H54 (cell line): ENCODE results near the gene KLHL12.
"Not testable (repeated sequence)": the region's sequence is repeated elsewhere in the genome, so short reads cannot be mapped to it uniquely, and the experiment has no call there.

Experiments used
- DNase-seq: peaks from one replicate; pipeline ENCODE4 v3.0.0; 2011; ENCODE audit warnings: low spot score, mixed read lengths; ENCODE audit not compliant: insufficient read length
- FAIRE-seq: peaks from 3 replicates; lab custom pipeline; 2011; peaks lifted over from hg19 to GRCh38; lab: Jason Lieb, UNC
- POLR2A ChIP-seq: IDR thresholded peaks from 2 replicates; pipeline ENCODE4 v1.6.1; 2011; ENCODE audit warnings: low read depth, mild to moderate bottlenecking, low read length

KLHL12 gene

GRCh38 chr1:202938287-202938925 lies 11.4 kb upstream of the KLHL12 start:
- FAIRE-seq (no peak), DNase-seq (no peak)
- no peak for TF ChIP-seq POLR2A

DNA sequence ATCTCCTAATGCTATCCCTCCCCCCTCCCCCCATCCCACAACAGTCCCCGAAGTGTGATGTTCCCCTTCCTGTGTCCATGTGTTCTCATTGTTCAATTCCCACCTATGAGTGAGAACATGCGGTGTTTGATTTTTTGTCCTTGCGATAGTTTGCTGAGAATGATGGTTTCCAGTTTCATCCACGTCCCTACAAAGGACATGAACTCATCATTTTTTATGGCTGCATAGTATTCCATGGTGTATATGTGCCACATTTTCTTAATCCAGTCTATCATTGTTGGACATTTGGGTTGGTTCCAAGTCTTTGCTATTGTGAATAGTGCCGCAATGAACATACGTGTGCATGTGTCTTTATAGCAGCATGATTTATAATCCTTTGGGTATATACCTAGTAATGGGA lies 9.4 kb upstream of the KLHL12 start:
- DNase-seq, FAIRE-seq: not testable (repeated sequence)

GRCh38 chr1:202935844-202936243 lies 8.8 kb upstream of the KLHL12 start:
- FAIRE-seq: no peak
- TF ChIP-seq POLR2A: no peak
- no peak for DNase-seq

DNA sequence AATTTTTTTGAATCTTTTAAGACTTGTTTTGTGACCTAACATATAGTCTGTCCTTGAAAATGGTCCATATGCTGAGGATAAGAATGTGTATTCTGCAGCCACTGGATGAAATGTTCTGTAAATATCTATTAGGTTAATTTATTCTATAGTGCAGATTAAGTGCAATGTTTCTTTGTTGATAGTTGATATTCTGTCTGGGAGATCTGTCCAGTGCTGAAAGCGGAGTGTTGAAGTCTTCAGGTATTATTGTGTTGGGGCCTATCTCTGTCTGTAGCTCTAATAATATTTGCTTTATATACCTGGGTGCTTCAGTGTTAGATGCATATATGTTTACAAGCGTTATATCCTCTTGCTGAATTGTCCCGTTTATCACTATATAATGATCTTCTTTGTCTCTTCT lies 7.7 kb upstream of the KLHL12 start:
- no peak for TF ChIP-seq POLR2A
- FAIRE-seq: no peak

GRCh38 chr1:202932476-202932875 lies 5.4 kb upstream of the KLHL12 start:
- TF ChIP-seq POLR2A: no peak
- FAIRE-seq (no peak), DNase-seq (no peak)

More for the DNA sequence above, 7.7 kb upstream of the KLHL12 start:
- DNase-seq: no peak

DNA sequence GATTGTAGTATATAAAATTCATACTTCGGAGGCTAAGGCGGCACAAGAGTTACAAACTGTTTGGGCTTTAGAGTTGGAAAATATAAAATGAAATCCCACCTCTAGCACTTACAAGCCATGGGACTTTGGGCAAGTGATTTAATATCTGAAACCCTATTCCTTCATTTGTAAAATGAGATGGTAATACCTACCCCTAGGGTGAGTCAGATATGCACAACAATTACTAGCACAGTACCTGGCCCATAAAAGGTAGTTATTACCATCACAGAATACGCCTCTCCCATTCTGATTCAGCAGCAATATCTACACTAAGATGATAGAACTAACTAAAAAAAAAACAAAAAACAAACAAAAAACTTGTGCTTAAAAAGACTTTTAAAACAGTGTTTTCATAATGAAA lies 3.5 kb downstream of the KLHL12 start:
- no peak for FAIRE-seq
- no peak for TF ChIP-seq POLR2A

DNA sequence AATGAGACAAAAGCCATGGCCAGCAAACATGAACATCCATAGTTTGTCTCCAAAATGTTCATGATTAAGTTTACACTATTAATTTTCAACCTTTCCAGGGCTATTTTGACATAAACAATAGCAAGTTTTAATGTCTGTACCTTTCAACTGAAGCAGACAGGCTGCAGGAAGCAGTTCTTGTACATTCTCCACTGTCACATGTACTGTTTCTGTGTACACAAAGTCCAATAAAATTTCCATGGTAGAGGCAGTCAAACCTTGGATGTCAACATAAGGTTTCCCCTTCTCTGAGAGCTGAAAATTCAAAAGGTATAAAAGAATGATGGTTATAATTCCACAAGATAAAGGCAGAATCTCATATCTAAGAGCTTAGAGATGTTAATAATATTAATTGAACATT lies 7.4 kb downstream of the KLHL12 start:
- TF ChIP-seq POLR2A: no peak
- DNase-seq (no peak), FAIRE-seq (no peak)

More for the DNA sequence above, 3.5 kb downstream of the KLHL12 start:
- no peak for DNase-seq

DNA sequence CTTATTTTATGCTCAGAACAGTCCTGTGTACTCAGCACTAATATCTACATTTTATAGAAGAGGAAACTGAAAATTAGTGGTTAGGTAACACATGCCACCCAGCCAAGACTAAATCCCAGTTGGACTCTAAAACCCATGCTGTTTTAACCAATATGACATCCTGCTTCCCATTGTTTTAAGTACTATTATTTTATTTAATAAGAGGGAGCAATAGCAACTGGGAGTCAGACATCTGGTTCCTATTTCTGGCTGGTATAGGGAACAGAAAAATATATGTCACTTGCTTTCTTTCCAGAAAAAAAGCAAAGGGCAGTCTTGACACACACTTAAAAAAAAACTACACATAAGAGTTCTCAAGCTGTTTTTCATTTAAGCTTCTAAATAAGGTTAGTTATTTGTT lies 11.9 kb downstream of the KLHL12 start:
- FAIRE-seq: no peak

GRCh38 chr1:202912476-202912875 lies 14.6 kb downstream of the KLHL12 start:
- not testable (repeated sequence) for FAIRE-seq, DNase-seq

More for the DNA sequence above, 11.9 kb downstream of the KLHL12 start:
- no peak for DNase-seq
- no peak for TF ChIP-seq POLR2A

GRCh38 chr1:202909494-202909893 lies 17.5 kb downstream of the KLHL12 start:
- FAIRE-seq (no peak), DNase-seq (no peak)
- no peak for TF ChIP-seq POLR2A

GRCh38 chr1:202908998-202909397 lies 18.0 kb downstream of the KLHL12 start:
- DNase-seq (no peak), FAIRE-seq (no peak)
- TF ChIP-seq POLR2A: no peak

DNA sequence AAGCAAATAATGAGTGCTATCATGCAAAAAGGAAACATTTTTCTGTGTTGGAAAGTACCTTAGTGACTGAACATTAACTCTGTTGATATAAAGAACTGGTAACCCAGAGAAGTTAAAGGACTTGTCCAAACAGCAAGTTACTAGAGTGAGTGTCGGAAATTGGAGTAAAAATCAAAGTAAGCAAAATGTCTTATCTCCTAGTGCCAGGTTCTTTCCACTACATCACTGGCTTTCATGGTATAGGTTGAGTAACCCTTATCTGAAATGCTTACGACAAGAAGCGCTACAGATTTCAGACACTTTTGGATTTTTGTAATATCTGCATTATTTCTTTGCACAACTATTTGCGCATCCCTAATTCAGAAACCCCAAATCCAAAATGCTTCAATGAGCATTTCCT lies 21.7 kb downstream of the KLHL12 start:
- no peak for DNase-seq
- no peak for TF ChIP-seq POLR2A
- FAIRE-seq: no peak

- FAIRE-seq: not testable (repeated sequence)
These were observed 23.2 kb downstream of the KLHL12 start for GRCh38 chr1:202903808-202904207.

GRCh38 chr1:202901555-202901954 lies 25.5 kb downstream of the KLHL12 start:
- no peak for TF ChIP-seq POLR2A
- FAIRE-seq (no peak), DNase-seq (no peak)

More at GRCh38 chr1:202903808-202904207, 23.2 kb downstream of the KLHL12 start:
- not testable (repeated sequence) for DNase-seq

DNA sequence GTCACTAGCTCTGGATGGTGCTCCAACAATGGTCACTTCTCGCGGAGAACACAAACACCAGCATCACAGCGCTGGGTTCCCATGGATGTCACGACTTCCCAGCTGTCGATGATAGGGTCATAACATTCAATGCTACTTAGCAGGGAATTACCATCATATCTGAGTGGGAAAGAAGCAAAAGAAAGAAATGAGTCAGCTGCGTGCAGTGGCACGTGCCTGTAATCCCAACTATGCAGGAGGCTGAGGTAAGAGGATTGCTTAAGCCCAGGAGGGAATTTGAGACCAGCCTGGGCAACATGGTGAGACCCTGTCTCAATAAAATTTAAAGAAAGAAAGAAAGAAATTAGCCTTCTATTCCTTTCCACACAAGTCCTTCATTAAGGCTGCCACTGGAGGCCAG lies 34.5 kb downstream of the KLHL12 start:
- FAIRE-seq (no peak), DNase-seq (no peak)
- no peak for TF ChIP-seq POLR2A
